Measurements from ENCODE around the gene PRR18. TPM values are rescaled to one million over a fixed set of nuclear protein-coding genes. Genes with fewer than 3 reads are reported as not detected.

Gene PRR18
- total and polyA plus RNA-seq, 2 of the 13 experiments (the other 11 are each of a cell fraction or from before 2014, with no cell fraction given): 0.04 TPM

DNA sequence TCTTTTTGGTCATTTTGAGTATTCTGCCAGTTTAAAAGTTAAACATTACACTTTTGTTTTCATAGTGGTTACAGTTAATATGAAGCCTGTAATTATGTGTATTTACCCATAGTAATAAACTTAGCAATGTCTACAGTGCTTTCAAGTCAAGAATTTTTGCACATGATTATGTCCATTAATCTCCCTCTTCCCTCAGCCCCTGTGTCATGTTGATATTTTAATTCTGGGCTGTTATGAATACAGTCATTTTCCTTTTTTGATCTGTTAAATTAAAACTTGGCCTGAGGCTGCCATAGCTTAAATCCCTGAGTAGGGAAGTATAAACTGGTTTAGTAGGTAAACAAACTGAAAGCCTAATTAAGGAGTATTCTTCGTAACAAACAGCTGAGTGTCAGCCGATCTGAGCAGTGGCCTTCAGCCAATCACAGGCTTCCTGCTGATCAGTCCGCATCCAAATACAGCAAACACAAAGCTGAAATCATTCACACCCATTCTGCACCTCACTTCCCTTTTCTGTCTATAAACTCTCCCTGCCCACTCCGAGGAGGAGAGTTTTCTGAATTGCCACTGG is 43.6 kb upstream of the PRR18 start (continued):
- no peak for TF ChIP-seq FOXP1 (IDR thresholded peaks at IDR 0.05)
- peak; percentile 81 for TF ChIP-seq FOXP1 (CRISPR knock-in tag; IDR thresholded peaks at IDR 0.05)
- TF ChIP-seq, protein P1, sequence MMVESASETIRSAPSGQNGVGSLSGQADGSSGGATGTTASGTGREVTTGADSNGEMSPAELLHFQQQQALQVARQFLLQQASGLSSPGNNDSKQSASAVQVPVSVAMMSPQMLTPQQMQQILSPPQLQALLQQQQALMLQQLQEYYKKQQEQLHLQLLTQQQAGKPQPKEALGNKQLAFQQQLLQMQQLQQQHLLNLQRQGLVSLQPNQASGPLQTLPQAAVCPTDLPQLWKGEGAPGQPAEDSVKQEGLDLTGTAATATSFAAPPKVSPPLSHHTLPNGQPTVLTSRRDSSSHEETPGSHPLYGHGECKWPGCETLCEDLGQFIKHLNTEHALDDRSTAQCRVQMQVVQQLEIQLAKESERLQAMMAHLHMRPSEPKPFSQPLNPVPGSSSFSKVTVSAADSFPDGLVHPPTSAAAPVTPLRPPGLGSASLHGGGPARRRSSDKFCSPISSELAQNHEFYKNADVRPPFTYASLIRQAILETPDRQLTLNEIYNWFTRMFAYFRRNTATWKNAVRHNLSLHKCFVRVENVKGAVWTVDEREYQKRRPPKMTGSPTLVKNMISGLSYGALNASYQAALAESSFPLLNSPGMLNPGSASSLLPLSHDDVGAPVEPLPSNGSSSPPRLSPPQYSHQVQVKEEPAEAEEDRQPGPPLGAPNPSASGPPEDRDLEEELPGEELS (CRISPR knock-in tag; IDR thresholded peaks at IDR 0.05): peak; percentile 75
- no peak for TF ChIP-seq ZBTB8A (CRISPR knock-in tag; IDR thresholded peaks at IDR 0.05; ENCODE audit: borderline replicate concordance, low read depth)
- TF ChIP-seq ATF2 (CRISPR knock-in tag; IDR thresholded peaks at IDR 0.05): peak; percentile 17; the same call in 1 of the 2 replicates
- TF ChIP-seq NFYC (CRISPR knock-in tag; IDR thresholded peaks at IDR 0.05): peak; percentile 74
- peak; percentile 71 for TF ChIP-seq HOXA5 (CRISPR knock-in tag; IDR thresholded peaks at IDR 0.05)
- peak; percentile 44; the same call in 1 of the 2 replicates for TF ChIP-seq SIX1 (CRISPR knock-in tag; IDR thresholded peaks at IDR 0.05; ENCODE audit: borderline replicate concordance)
- no peak for TF ChIP-seq PLSCR1 (CRISPR knock-in tag; IDR thresholded peaks at IDR 0.05; ENCODE audit: borderline replicate concordance)
- TF ChIP-seq ZNF609 (CRISPR knock-in tag; IDR thresholded peaks at IDR 0.05; ENCODE audit: borderline replicate concordance): peak; percentile 69; the same call in 1 of the 2 replicates
- peak; percentile 40; the same call in 1 of the 2 replicates for TF ChIP-seq SOX5 (CRISPR knock-in tag; IDR thresholded peaks at IDR 0.05; ENCODE audit: borderline replicate concordance)
- TF ChIP-seq NCOA2 (CRISPR knock-in tag; IDR thresholded peaks at IDR 0.05): peak; percentile 74; the same call in 1 of the 2 replicates
- TF ChIP-seq IRF2 (CRISPR knock-in tag; IDR thresholded peaks at IDR 0.05): peak; percentile 21; the same call in 1 of the 2 replicates
- TF ChIP-seq, protein P2, sequence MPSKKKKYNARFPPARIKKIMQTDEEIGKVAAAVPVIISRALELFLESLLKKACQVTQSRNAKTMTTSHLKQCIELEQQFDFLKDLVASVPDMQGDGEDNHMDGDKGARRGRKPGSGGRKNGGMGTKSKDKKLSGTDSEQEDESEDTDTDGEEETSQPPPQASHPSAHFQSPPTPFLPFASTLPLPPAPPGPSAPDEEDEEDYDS (CRISPR knock-in tag; IDR thresholded peaks at IDR 0.05): peak; percentile 74
- TF ChIP-seq YEATS4 (CRISPR knock-in tag; IDR thresholded peaks at IDR 0.05; ENCODE audit: borderline replicate concordance): peak; percentile 13; the same call in 1 of the 2 replicates
- 0 out of 2 replicates have a peak, but pooled peaks have one; percentile 36 for TF ChIP-seq SRF (IDR thresholded peaks at IDR 0.05; ENCODE audit: low read depth, low read length)

Measured in HepG2 (cell line).